Thoracic aorta (tissue), 2 donors: ENCODE data around the gene CTDSP1. TPM values are rescaled to one million over a fixed set of nuclear protein-coding genes. Genes with fewer than 3 reads are reported as not detected.

ENCODE experiments used
- ATAC-seq: fragments of 150-250 bp; one replicate; pipeline ENCODE4 v1.8.0; 2017; ENCODE audit warnings: low read depth; ENCODE audit not compliant: insufficient number of reproducible peaks, low FRiP score
- DNase-seq: peaks from one replicate; pipeline ENCODE4 v3.0.0-alpha.2; 2020; ENCODE audit warnings: low spot score
- H3K27ac ChIP-seq, 2 donors: fragments of 200-600 bp; sonication (generic); 1 replicate in 1 of 2; 2 replicates in 1 of 2; pipeline ENCODE4 v1.5.1; 2016; ENCODE audit warnings: mild to moderate bottlenecking in 2 of 2, moderate library complexity in 2 of 2
- H3K27me3 ChIP-seq: fragments of 200-600 bp; sonication (generic); replicated peaks from 2 replicates; pipeline ENCODE4 v1.6.0; 2016; ENCODE audit warnings: mild to moderate bottlenecking; ENCODE audit not compliant: insufficient read depth
- H3K36me3 ChIP-seq: fragments of 200-600 bp; sonication (generic); one replicate; pipeline ENCODE4 v1.5.1; 2016
- H3K4me1 ChIP-seq, 2 donors: fragments of 200-600 bp; sonication (generic); 1 replicate in 1 of 2; 2 replicates in 1 of 2; pipeline versions ENCODE4 v1.5.1 to v1.6.0; 2016; ENCODE audit warnings: low read depth in 2 of 2, mild to moderate bottlenecking in 1 of 2; ENCODE audit not compliant: control insufficient read depth in 1 of 2
- H3K4me3 ChIP-seq: fragments of 200-600 bp; sonication (generic); 2 replicates; pipeline ENCODE4 v1.5.1; 2016; ENCODE audit warnings: mild to moderate bottlenecking
- H3K9me3 ChIP-seq: fragments of 200-600 bp; sonication (generic); 2 replicates; pipeline ENCODE4 v1.5.1; 2016
- total RNA-seq, 2 donors: library from RNA; depleted of rRNA; stranded (reverse); fragments of >200 nt; gene quantifications; one replicate each; pipeline versions ENCODE4 v1.1.0 to v1.2.3, GENCODE V29; 2016
- TF ChIP-seq, protein P1 (sequence below): fragments of 200-600 bp; sonication (generic); IDR thresholded peaks from one replicate; pipeline ENCODE4 v1.5.1; 2019; ENCODE audit warnings: antibody characterized with exemption

CTDSP1 gene
- total RNA-seq, 2 donors from 2014 or later: 141 to 182 TPM

DNA sequence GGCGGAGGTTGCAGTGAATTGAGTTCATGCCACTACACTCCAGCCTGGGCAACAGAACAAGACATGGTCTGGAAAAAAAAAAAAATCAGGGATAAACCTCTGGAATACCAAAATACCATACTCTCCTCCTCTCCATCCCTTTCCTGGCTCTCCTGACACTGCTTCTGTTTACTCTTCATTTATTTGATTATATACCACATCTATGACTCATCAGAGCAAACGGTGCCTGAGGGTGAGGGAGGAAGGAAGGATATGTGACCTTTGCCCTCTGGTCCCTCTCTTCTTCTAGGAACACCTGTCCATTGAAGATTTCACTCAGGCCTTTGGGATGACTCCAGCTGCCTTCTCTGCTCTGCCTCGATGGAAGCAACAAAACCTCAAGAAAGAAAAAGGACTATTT lies 49.3 kb downstream of the CTDSP1 start:
- Histone ChIP-seq H3K27me3 (no peaks in the 10 kb centered on the region), H3K4me3 (no peak overlapping the region), H3K27ac (no peak overlapping the region), H3K4me1 (no peaks in the 10 kb centered on the region), H3K9me3 (no peaks in the 10 kb centered on the region), H3K36me3 (peaks cover 23% of the 10 kb centered on the region)
- ATAC-seq: no peak
- no peak for DNase-seq
- TF ChIP-seq, protein P1, sequence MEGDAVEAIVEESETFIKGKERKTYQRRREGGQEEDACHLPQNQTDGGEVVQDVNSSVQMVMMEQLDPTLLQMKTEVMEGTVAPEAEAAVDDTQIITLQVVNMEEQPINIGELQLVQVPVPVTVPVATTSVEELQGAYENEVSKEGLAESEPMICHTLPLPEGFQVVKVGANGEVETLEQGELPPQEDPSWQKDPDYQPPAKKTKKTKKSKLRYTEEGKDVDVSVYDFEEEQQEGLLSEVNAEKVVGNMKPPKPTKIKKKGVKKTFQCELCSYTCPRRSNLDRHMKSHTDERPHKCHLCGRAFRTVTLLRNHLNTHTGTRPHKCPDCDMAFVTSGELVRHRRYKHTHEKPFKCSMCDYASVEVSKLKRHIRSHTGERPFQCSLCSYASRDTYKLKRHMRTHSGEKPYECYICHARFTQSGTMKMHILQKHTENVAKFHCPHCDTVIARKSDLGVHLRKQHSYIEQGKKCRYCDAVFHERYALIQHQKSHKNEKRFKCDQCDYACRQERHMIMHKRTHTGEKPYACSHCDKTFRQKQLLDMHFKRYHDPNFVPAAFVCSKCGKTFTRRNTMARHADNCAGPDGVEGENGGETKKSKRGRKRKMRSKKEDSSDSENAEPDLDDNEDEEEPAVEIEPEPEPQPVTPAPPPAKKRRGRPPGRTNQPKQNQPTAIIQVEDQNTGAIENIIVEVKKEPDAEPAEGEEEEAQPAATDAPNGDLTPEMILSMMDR: no peak

DNA sequence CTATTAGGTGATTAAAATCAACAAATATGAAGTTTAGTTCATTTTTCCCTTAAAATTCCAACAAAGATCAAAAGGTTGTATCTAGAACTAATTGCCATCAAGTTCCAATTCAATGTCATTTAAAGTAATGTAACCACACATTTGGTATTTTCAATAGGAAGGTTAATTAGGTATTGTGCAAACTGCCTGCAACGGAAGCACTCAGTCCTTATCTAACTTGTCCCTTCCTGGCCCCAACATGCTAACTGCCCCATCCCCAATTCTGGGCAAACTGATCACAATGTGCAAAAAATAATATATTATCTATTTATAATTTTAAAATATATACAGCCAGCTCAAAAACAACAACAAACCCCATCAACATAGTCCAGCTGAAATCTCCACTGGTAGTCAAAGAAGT lies 52.4 kb downstream of the CTDSP1 start:
- Histone ChIP-seq H3K4me3 (no peak overlapping the region), H3K4me1 (no peaks in the 10 kb centered on the region), H3K27ac (no peak overlapping the region), H3K9me3 (no peaks in the 10 kb centered on the region), H3K36me3 (peaks cover 29% of the 10 kb centered on the region), H3K27me3 (no peaks in the 10 kb centered on the region)
- no peak for ATAC-seq
- DNase-seq: no peak
- TF ChIP-seq, protein P1: no peak

Other genes with a start within 250 kb of the CTDSP1 start
- 1 to 10 TPM in 1 of 2 donors, under 1 TPM in 1; 0.41 to 4.4 TPM for gene CXCR1, start 232.9 kb upstream of the CTDSP1 start, total RNA-seq
- 100 to 1,000 TPM; 378 to 469 TPM for gene ARPC2, start 182.7 kb upstream of the CTDSP1 start, total RNA-seq
- 1 to 10 TPM; 3.5 to 4.2 TPM for gene GPBAR1, start 138.9 kb upstream of the CTDSP1 start, total RNA-seq
- gene AAMP, start 129.7 kb upstream of the CTDSP1 start, total RNA-seq: 10 to 100 TPM; 95.9 to 97.5 TPM
- 10 to 100 TPM; 19.4 to 38.4 TPM for gene PNKD, start 129.3 kb upstream of the CTDSP1 start, total RNA-seq
- gene TMBIM1, start 107.4 kb upstream of the CTDSP1 start, total RNA-seq: 100 to 1,000 TPM; 324 to 369 TPM
- gene CATIP, start 43.0 kb upstream of the CTDSP1 start, total RNA-seq: not detected
- 100 to 1,000 TPM; 122 to 190 TPM for gene SLC11A1, start 17.6 kb upstream of the CTDSP1 start, total RNA-seq
- 1 to 10 TPM in 1 of 2 donors, not detected in 1; 3.6 TPM for gene VIL1, start 19.3 kb downstream of the CTDSP1 start, total RNA-seq
- gene USP37, start 168.5 kb downstream of the CTDSP1 start, total RNA-seq: 10 to 100 TPM; 10.2 to 18.6 TPM
- gene CNOT9, start 169.0 kb downstream of the CTDSP1 start, total RNA-seq: 10 to 100 TPM; 33.7 to 59.5 TPM
- gene PLCD4, start 208.0 kb downstream of the CTDSP1 start, total RNA-seq: 1 to 10 TPM; 1.6 to 8.3 TPM